ENCODE measurements around the gene SLC22A17.

The SLC22A17 gene

DNA sequence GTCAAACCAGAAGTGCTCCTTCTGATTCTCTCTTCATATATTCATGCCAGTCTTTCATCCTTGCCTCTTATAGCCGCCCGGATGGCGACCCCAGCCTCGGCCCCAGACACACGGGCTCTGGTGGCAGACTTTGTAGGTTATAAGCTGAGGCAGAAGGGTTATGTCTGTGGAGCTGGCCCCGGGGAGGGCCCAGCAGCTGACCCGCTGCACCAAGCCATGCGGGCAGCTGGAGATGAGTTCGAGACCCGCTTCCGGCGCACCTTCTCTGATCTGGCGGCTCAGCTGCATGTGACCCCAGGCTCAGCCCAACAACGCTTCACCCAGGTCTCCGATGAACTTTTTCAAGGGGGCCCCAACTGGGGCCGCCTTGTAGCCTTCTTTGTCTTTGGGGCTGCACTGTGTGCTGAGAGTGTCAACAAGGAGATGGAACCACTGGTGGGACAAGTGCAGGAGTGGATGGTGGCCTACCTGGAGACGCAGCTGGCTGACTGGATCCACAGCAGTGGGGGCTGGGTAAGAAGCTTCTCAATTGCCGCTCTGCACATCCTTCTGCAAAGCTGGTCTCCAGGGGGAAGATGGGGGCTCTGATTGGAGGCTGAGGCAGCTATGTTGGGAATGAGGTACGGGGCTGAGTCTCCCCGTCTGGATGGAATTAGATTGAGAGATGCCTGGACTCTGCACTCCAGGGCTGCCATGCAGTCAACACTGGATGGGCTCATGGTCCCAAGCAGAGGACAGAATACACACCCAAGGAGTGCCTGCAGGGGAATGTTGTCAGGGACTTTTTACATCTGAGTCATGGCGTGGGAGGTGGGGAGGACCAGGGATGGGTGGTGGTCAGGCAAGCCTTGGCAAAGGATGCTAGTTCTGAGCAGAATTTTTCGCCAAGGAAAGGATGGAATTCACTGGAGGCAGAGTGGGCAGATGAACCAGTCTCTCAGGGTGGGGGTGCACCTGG lies 44.7 kb downstream of the SLC22A17 start:
- peak overlapping the region; percentile 97 for H3K4me3 ChIP-seq (ENCODE audit: low read depth, low read length)
- TF ChIP-seq, protein P1, sequence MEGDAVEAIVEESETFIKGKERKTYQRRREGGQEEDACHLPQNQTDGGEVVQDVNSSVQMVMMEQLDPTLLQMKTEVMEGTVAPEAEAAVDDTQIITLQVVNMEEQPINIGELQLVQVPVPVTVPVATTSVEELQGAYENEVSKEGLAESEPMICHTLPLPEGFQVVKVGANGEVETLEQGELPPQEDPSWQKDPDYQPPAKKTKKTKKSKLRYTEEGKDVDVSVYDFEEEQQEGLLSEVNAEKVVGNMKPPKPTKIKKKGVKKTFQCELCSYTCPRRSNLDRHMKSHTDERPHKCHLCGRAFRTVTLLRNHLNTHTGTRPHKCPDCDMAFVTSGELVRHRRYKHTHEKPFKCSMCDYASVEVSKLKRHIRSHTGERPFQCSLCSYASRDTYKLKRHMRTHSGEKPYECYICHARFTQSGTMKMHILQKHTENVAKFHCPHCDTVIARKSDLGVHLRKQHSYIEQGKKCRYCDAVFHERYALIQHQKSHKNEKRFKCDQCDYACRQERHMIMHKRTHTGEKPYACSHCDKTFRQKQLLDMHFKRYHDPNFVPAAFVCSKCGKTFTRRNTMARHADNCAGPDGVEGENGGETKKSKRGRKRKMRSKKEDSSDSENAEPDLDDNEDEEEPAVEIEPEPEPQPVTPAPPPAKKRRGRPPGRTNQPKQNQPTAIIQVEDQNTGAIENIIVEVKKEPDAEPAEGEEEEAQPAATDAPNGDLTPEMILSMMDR (IDR thresholded peaks at IDR 0.05; ENCODE audit: low read depth, low read length), result no peak

DNA sequence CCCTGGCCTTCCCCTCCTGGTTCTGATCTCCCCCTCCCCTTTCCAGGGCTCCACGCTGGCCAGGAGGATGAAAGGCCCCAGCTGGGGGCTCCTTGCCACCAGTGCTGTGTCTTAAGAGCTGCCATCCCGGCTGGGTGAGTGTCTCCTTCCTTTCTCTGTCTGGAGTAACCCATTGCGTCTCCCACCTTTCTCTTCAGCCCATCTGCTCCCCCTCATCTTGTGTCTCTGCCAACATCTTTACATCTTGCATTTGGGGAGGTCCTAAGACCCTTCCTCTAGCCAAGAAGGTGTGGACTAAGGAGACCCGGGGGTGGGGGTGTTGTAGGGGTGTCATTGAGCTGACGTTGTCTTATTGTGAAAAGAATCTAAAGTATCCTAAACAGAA lies 45.5 kb downstream of the SLC22A17 start:
- TF ChIP-seq, protein P1 (IDR thresholded peaks at IDR 0.05; ENCODE audit: low read depth, low read length), result no peak
- peak overlapping the region; percentile 97 for H3K4me3 ChIP-seq (ENCODE audit: low read depth, low read length)

GRCh38 chr14:23306412-23307145 lies 46.1 kb downstream of the SLC22A17 start, which contains the start of gene BCL2L2:
Gene BCL2L2 (plus strand): TSS chr14:23306833. CDS start chr14:23307768, 935 bp downstream.
- TF ChIP-seq, protein P1 (IDR thresholded peaks at IDR 0.05; ENCODE audit: low read depth, low read length), result no peak
- H3K4me3 ChIP-seq (ENCODE audit: low read depth, low read length), result peak within 1 kb of the TSS; percentile 97

GRCh38 chr14:23302290-23303225 lies 50.1 kb downstream of the SLC22A17 start, which contains the start of gene PPP1R3E:
Gene PPP1R3E (minus strand): TSS chr14:23302859. CDS start chr14:23302576, 283 bp downstream.
- peak within 1 kb of the TSS; percentile 68 for H3K4me3 ChIP-seq (ENCODE audit: low read depth, low read length)
- TF ChIP-seq, protein P1 (IDR thresholded peaks at IDR 0.05; ENCODE audit: low read depth, low read length), result no peak

DNA sequence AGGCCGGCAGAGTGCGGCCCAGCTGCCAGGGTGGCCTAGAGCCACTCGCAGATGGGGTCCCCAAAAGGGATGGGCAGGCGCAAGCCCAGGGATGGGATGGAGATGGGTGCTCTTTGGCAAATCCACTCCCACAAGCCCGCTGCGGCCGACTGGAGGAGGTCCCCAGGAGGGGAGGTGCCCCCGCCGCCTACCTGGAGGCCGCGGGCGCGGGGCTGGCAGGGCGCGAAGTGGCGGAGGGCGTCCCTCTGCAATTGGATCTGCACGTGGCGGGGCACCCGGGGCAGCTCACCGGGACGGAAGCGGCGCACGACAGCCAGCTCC lies 50.8 kb downstream of the SLC22A17 start:
- TF ChIP-seq, protein P1 (IDR thresholded peaks at IDR 0.05; ENCODE audit: low read depth, low read length), result no peak
- peak overlapping the region; percentile 68 for H3K4me3 ChIP-seq (ENCODE audit: low read depth, low read length)

DNA sequence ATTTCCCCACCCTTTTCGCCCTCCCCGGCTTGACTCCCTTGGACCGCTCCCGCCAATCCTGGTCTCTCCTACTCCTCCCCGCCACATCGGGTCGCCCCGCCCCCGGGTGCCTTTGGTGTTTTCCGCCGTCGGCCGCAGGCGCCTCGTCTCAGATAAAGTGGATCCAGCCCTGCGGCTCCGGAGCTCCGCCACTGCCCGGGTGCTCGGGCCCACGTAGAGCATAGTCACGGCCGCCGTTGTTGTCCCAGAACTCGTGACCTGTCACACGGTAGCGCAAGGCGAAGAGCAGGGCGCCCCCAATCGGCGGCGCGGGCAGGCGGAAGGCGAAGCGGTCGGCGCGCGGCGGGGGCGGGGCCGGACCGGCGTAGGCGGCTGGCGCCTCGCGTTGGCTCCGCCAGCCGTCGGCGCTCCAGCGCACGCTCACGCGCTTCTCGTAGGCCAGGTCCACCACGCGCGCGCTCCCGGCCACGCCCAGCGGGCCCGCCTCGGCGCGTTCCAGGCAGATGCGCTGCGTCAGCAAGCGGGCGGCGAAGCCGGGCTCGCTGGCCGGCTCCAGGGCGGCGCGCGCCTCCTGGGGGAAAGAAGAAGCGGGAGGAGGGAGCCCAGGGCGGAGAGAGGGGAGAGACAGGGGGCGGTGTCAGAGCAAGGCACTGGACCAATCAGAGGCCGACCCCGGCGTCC lies 51.3 kb downstream of the SLC22A17 start:
- TF ChIP-seq, protein P1 (IDR thresholded peaks at IDR 0.05; ENCODE audit: low read depth, low read length), result peak; percentile 47
- H3K4me3 ChIP-seq (ENCODE audit: low read depth, low read length), result peak overlapping the region; percentile 68

Data from WI38 (cell line).